Stimulated activated CD4-positive, alpha-beta T cell treated with anti-CD3 and anti-CD28 coated beads, Interleukin-1b, Interleukin-23, amount 100 ng/mL, for 4 hours (primary cell): ENCODE data around the gene MCM9.

Experiments used
- DNase-seq, 2 donors: peaks; one replicate each; pipeline ENCODE4 v3.0.0-alpha.2; 2020; ENCODE audit warnings: low read depth in 2 of 2

The MCM9 gene

DNA sequence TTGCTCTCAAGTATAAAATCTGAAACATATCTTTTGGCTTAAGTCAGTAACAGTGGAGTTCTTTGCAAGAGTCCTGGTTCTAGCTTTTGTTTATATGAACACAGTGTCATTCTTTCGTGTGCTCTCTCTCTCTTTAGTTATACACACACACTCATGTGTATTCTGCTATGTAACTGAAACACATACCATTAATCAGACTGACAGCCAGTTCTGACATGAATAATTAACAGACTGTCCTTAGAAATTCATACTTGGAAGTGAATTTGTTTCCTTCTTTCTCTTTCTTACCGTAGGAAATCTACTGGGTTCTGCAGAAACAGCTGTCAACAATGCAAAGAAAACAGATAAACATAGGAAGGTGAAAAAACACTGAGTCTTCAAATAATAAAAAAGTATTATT lies 2.5 kb downstream of the MCM9 start:
- no peak for DNase-seq

GRCh38 chr6:118931436-118931835 lies 3.5 kb downstream of the MCM9 start:
- DNase-seq = no peak

- DNase-seq = no peak
Observed at GRCh38 chr6:118930680-118931079, 4.3 kb downstream of the MCM9 start.

DNA sequence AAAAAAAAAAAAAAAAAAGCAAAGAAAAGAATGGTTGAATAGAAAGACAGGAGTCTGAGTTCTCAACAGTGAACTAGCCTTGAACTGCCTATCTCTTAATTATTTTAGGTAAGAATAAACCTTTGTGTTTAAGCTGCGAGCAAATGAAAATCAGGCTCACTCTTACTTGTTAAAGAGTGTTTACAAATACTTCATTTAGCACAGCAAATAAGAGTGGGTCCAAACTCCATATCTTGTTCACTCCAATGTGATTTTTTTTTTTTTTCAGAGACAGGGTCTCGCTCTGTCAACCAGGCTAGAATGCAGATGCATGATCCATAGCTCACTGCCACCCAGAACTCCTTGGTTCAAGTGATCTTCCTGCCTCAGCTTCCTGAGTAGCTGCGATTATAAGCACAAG lies 11.9 kb downstream of the MCM9 start:
- no peak for DNase-seq

- no peak for DNase-seq
Observed at GRCh38 chr6:118921084-118921483, 13.9 kb downstream of the MCM9 start.

- no peak for DNase-seq
Observed at GRCh38 chr6:118918329-118918725, 16.6 kb downstream of the MCM9 start.

GRCh38 chr6:118917546-118918328 lies 17.2 kb downstream of the MCM9 start:
- DNase-seq = no peak

DNA sequence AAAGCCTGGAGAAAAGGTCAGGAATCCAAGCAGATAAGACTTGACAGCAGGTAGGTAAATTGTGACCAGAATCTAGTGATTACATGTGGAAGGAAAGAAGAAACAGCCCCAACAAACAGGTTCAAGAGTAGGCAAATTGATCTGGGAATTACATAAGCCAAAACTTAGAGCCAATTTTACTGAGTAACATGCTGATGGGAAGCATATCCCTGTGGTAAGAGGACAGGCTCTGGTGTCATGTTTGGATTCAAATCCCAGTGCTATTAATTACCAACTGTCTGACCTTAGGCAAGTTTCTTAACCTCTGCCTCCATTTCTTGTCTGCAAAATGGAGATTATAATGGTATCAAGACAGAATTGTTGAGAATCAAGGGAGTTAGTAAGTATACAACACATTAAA lies 20.4 kb downstream of the MCM9 start:
- no peak for DNase-seq

GRCh38 chr6:118913161-118913560 lies 21.8 kb downstream of the MCM9 start:
- DNase-seq = no peak

DNA sequence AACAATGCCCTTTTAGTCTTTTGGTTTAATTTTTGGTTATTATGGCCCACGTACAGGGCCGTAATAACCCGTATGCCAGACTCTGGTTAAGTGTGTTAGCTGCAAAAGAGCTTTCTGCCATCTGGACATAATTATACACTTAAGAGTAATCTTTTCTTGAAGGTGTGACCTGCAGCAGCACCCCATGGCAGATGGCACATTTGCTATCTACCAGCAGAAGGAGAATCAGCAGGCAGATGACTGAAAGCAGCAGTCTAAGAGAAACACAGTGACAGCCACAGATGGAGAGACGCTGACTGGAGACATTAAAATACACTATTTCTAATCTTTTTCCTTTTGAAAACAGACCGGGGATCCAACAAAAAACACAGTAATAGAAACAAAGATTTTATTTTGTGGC lies 22.3 kb downstream of the MCM9 start:
- DNase-seq = no peak

DNA sequence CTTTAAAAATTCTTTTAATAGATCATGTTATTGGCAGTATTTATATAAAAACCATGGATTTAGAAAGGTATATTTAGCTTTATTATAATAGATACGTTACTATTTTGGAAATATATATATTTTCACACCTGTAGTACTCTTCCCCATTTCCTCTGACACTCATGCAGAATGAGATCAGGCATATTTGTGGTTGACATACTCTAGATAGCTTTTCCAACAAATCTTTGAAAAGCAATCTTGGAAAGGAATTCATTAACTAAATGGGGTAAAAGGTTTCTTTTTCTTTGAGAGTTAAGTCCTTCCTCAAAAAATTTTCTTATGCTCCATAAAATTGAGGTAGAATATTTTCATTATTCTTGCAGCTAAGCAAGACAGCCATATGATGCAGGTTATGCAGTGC lies 26.5 kb downstream of the MCM9 start:
- no peak for DNase-seq

DNA sequence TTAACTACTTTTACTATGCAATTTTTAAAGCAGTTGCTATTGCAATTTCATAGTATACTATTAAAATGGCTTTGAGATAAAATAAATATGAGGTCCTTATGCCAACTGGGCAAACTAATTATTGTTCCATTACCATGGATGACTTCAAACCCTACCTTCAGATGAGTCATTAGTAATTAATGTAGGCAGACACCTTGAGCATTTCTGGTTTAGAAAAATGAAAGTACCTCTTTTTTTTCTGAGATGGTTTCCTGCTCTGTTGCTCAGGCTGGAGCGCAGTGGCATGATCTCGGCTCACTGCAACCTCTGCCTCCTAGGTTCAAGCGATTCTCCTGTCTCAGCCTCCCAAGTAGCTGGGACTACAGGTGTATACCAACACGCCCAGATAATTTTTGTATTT lies 29.1 kb downstream of the MCM9 start:
- no peak for DNase-seq

DNA sequence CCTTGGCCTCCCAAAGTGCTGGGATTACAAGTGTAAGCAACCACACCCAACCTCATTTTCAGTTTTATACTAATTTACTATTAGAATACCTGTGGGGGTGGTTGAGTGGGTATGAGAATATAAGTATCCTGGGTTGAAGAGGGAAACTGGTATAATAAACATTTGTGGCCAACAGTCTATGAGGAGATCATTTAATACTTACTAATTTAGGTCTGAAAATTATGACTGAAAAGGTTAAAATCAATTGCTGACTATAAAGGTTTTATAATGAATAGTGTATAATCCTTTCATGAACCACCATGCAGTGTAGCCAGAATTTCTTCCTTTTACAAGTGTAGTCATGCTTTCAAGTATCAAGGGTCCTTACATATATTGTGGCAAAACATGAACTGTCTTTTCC lies 29.9 kb downstream of the MCM9 start:
- no peak for DNase-seq

DNA sequence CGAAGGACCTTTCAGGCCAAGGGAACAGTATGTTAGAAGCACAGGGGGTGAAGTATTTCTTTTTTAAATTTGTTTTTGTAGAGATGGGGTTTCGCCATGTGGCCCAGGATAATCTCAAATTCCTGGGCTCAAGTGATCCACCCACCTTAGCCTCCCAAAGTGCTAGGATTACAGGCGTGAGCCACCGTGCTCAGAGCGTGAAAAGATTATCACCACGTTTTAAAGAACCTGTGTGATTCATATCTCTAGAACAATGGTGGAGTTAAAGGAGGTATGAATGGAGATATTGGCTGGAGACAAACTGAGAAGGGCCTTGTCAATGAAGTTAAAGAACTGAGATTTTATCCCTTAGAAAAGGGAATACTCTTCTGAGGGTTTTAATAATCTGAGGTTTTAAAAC lies 31.3 kb downstream of the MCM9 start:
- DNase-seq = no peak

DNA sequence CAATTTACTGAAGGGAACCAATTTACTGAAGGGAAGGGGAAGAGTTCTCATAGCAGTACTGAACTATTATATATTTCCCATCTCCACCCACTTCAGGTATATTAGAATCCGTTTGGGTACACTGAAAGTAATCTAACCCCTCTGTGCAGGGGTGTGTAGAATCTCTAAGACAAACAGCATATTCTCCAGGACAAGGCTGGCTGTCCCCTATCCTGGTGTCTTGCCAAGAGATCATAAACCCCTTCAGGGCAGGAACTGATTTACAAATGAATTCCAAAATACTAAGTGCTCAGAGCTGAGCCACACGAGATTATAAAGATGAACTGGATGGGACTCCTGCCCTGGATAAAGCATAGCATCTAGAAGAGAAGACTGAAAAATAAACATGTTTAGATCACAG lies 31.8 kb downstream of the MCM9 start:
- DNase-seq = no peak

- no peak for DNase-seq
Observed at GRCh38 chr6:118902726-118903125, 32.2 kb downstream of the MCM9 start.

- DNase-seq = no peak
Observed at GRCh38 chr6:118899948-118900347, 35.0 kb downstream of the MCM9 start.

- no peak for DNase-seq
Observed at GRCh38 chr6:118897386-118897785, 37.6 kb downstream of the MCM9 start.

- DNase-seq = no peak
Observed at GRCh38 chr6:118896339-118897136, 38.4 kb downstream of the MCM9 start.

- no peak for DNase-seq
Observed at GRCh38 chr6:118895859-118896258, 39.1 kb downstream of the MCM9 start.

- DNase-seq = no peak
Observed at GRCh38 chr6:118895261-118895560, 39.7 kb downstream of the MCM9 start.

DNA sequence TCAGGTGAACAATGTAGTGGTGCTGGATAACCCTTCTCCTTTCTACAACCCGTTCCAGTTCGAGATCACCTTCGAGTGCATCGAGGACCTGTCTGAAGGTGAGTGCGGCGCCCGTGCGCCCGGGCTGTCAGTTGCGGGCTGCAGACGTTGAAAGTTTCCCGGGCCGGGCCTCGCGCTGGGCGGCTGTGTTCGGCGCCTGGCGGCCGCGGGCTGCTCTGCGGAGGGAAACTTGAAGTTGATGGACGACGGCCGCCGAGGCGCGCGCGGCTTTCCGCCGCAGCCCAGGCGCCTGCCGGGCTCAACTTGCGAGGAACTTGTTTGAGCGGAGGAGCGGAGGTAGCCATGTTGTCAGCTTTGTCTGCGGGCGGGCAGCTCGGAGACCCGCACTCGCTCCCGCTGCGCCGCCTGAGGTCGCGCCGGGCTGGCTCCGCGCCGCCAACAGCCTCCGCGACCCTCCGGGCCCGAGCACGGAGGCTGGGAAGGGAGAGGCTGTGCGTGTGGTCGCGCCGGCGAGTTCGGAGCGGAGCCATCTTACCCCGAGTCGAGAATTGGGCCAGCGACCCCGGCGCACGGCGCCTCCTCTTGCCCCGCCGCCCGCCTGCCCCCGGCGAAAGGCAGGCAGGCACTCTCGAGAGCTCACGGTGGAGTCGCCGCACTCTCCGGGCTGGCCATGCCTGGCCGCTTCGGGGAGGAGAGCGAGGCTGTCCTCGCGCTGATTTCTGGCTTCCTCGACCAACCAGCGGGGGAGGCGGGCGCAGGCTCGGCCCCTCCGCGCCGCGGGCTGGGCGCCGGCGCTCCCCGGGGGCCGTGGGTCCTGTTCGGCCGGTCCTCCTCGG lies 40.3 kb downstream of the MCM9 start:
- peak; percentile 34 to 40 for DNase-seq
